HepG2 (cell line): ENCODE results near the gene PPIL6. TPM values are rescaled to one million over a fixed set of nuclear protein-coding genes. Genes with fewer than 3 reads are reported as not detected.
A peak's percentile ranks its signal among the peaks of the same experiment; 100 is the strongest.

Experiments used
- CCDC6 ChIP-seq: sonication (generic); formaldehyde crosslinking; IDR thresholded peaks from 2 replicates; pipeline ENCODE4 v1.8.1; 2022; ENCODE audit warnings: mild to moderate bottlenecking, missing genetic modification reagents, moderate library complexity
- ISL2 ChIP-seq: sonication (generic); formaldehyde crosslinking; IDR thresholded peaks from 2 replicates; pipeline ENCODE4 v1.5.0; 2020; ENCODE audit warnings: missing genetic modification reagents
- JUN ChIP-seq: sonication (generic); formaldehyde crosslinking; IDR thresholded peaks from 2 replicates; pipeline ENCODE4 v1.4.0; 2020; ENCODE audit warnings: mild to moderate bottlenecking, missing genetic modification reagents
- KAT8 ChIP-seq: IDR thresholded peaks from 2 replicates; pipeline ENCODE4 v1.6.1; 2016; ENCODE audit warnings: missing genetic modification reagents, missing compliant biosample characterization
- NFE2L1 ChIP-seq: sonication (generic); formaldehyde crosslinking; IDR thresholded peaks from 2 replicates; pipeline ENCODE4 v1.4.0; 2020; ENCODE audit warnings: missing genetic modification reagents, mild to moderate bottlenecking, borderline replicate concordance
- POLR2A ChIP-seq, 2 experiments: IDR thresholded peaks; 2 replicates each; pipeline ENCODE4 v1.6.1; 2011; ENCODE audit warnings: low read depth in 2 of 2, low read length in 2 of 2, mild to moderate bottlenecking in 1 of 2, moderate library complexity in 1 of 2; ENCODE audit not compliant: insufficient read depth in 1 of 2
- RBM39 ChIP-seq: fragments of 200-400 bp; formaldehyde crosslinking; IDR thresholded peaks from one replicate; pipeline ENCODE4 v1.6.1; 2018; ENCODE audit warnings: antibody characterized with exemption, mild to moderate bottlenecking, low read depth, low read length; ENCODE audit not compliant: poor library complexity, severe bottlenecking
- SAP130 ChIP-seq: IDR thresholded peaks from 2 replicates; pipeline ENCODE4 v1.6.1; 2016; ENCODE audit warnings: low read depth
- SP1 ChIP-seq, 2 experiments: fragments of 450-650 bp in 1 of 2; sonication (generic) in 1 of 2; formaldehyde crosslinking in 1 of 2; IDR thresholded peaks; 2 replicates each; pipeline versions ENCODE4 v1.4.0 to v1.6.1; 2016 to 2020; ENCODE audit warnings: missing genetic modification reagents in 1 of 2
- SPEN ChIP-seq: sonication (generic); formaldehyde crosslinking; IDR thresholded peaks from 2 replicates; pipeline ENCODE4 v1.5.1; 2020; ENCODE audit warnings: low read depth, mild to moderate bottlenecking, missing genetic modification reagents
- ZFX ChIP-seq: sonication (generic); formaldehyde crosslinking; IDR thresholded peaks from 2 replicates; pipeline ENCODE4 v1.4.0; 2020; ENCODE audit warnings: mild to moderate bottlenecking, low read depth, missing genetic modification reagents, moderate library complexity
- ZNF367 ChIP-seq: sonication (generic); formaldehyde crosslinking; IDR thresholded peaks from 2 replicates; pipeline ENCODE4 v1.4.0; 2020; ENCODE audit warnings: missing genetic modification reagents, borderline replicate concordance
- ZNF652 ChIP-seq: IDR thresholded peaks from 2 replicates; pipeline ENCODE4 v1.6.1; 2016; ENCODE audit warnings: low read depth, borderline replicate concordance
- ZNF772 ChIP-seq: sonication (generic); formaldehyde crosslinking; IDR thresholded peaks from 2 replicates; pipeline ENCODE4 v1.5.0; 2020; ENCODE audit warnings: mild to moderate bottlenecking, missing genetic modification reagents
- ZSCAN31 ChIP-seq: sonication (generic); formaldehyde crosslinking; IDR thresholded peaks from 2 replicates; pipeline ENCODE4 v1.5.0; 2020; ENCODE audit warnings: low read depth, mild to moderate bottlenecking, missing genetic modification reagents
- polyA plus RNA-seq, 8 experiments: library from polyadenylated mRNA; depleted of rRNA in 3 of 8; stranded (reverse) in 7 of 8; unstranded in 1 of 8; fragments of >200 nt; fragmentation: Illumina TruSeq in 4 of 8; extraction: Trizol in 4 of 8; gene quantifications; 2 replicates each; pipeline versions ENCODE4 v1.2.1 to v1.2.3, GENCODE V29; 2011 to 2016; ENCODE audit warnings: low read depth in 4 of 8, missing spikeins in 1 of 8, mixed read lengths in 1 of 8; ENCODE audit not compliant: insufficient read depth in 1 of 8
- total RNA-seq, 5 experiments: library from RNA; depleted of rRNA; stranded (reverse); fragments of >200 nt; fragmentation: Illumina TruSeq; extraction: Trizol; gene quantifications; 2 replicates each; pipeline ENCODE4 v1.2.3, GENCODE V29; 2016; ENCODE audit warnings: low read depth in 1 of 5
- TF ChIP-seq, protein P1 (sequence below), 2 experiments: sonication (generic) in 1 of 2; formaldehyde crosslinking in 1 of 2; IDR thresholded peaks; 2 replicates each; pipeline versions ENCODE4 v1.5.1 to v1.6.1; 2011 to 2020; ENCODE audit warnings: borderline replicate concordance in 1 of 2, low read depth in 1 of 2, low read length in 1 of 2, mild to moderate bottlenecking in 1 of 2, missing genetic modification reagents in 1 of 2, moderate library complexity in 1 of 2
- TF ChIP-seq, protein P2 (sequence below): sonication (generic); formaldehyde crosslinking; conservative IDR thresholded peaks from 2 replicates; pipeline ENCODE4 v1.8.1; 2023; ENCODE audit warnings: missing genetic modification reagents
- TF ChIP-seq, protein P3 (sequence below): sonication (generic); formaldehyde crosslinking; IDR thresholded peaks from 2 replicates; pipeline ENCODE4 v1.5.1; 2020; ENCODE audit warnings: mild to moderate bottlenecking, missing genetic modification reagents, moderate library complexity
- TF ChIP-seq, protein P4 (sequence below): sonication (generic); formaldehyde crosslinking; IDR thresholded peaks from 2 replicates; pipeline ENCODE4 v1.5.0; 2020; ENCODE audit warnings: missing genetic modification reagents
- TF ChIP-seq, protein P5 (sequence below): sonication (generic); formaldehyde crosslinking; IDR thresholded peaks from 2 replicates; pipeline ENCODE4 v1.8.0; 2023; ENCODE audit warnings: mild to moderate bottlenecking, missing genetic modification reagents

PPIL6 gene
- total and polyA plus RNA-seq, 2 of the 13 experiments (the other 11 are each of a cell fraction or from before 2014, with no cell fraction given): 0.22 to 0.46 TPM

DNA sequence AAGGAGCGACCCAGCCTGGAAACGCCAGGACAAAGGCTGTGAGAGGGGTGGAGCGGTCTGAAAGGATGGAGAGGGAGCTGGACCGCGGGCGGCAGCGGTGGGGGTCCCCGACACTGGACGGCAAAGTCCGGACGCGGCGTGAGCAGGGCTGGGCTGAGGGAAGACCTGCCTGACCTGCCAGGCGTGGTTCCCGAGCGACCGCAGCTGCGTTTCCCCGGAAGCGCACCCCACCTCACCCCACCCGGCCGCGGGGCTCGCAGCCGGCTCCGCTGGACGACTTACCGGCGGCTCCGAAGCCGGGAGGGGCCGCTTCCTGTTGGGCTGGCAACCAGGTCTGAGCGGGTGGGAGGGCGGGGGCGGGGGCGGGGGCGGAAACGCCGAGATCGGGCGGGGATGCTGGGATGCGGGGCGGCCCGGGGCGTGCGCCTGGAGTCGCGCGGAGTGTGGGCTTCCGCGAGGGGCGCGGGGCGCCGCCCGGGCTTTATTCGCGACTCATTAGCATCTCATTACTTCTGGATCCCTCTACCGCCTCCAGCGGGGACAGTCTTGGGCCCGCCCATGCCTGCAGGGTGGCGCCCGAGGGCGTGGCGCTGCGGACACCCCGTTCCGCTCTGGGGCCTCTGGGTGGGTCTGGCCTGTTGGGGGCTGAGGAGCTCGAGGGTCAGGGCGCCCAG, 15.1 kb upstream of the PPIL6 start, which contains the start of gene MICAL1 (continued):
- TF ChIP-seq, protein P1, sequence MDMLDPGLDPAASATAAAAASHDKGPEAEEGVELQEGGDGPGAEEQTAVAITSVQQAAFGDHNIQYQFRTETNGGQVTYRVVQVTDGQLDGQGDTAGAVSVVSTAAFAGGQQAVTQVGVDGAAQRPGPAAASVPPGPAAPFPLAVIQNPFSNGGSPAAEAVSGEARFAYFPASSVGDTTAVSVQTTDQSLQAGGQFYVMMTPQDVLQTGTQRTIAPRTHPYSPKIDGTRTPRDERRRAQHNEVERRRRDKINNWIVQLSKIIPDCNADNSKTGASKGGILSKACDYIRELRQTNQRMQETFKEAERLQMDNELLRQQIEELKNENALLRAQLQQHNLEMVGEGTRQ (IDR thresholded peaks at IDR 0.05; ENCODE audit: low read depth, low read length): no peak
- TF ChIP-seq, protein P1 (CRISPR knock-in tag; IDR thresholded peaks at IDR 0.05; ENCODE audit: borderline replicate concordance): no peak
- TF ChIP-seq ISL2 (CRISPR knock-in tag) (0 out of 2 replicates have a peak, but pooled peaks have one; percentile 6), ZNF367 (CRISPR knock-in tag) (no peak), ZSCAN31 (CRISPR knock-in tag) (0 out of 2 replicates have a peak, but pooled peaks have one; percentile 14), NFE2L1 (CRISPR knock-in tag) (no peak), JUN (no peak), CCDC6 (0 out of 2 replicates have a peak, but pooled peaks have one; percentile 7), SPEN (CRISPR knock-in tag) (peak; percentile 31; the same call in 1 of the 2 replicates), ZFX (CRISPR knock-in tag) (peak; percentile 50; the same call in 1 of the 2 replicates), SP1 (IDR thresholded peaks at IDR 0.05) (no peak), SP1 (CRISPR knock-in tag; IDR thresholded peaks at IDR 0.05) (peak; percentile 39; the same call in 1 of the 2 replicates), ZNF652 (CRISPR knock-in tag) (no peak), RBM39 (peak; percentile 8), SAP130 (CRISPR knock-in tag) (peak; percentile 54; the same call in 1 of the 2 replicates), ZNF772 (CRISPR knock-in tag) (peak; percentile 19; the same call in 1 of the 2 replicates), KAT8 (CRISPR knock-in tag) (0 out of 2 replicates have a peak, but pooled peaks have one; percentile 25), POLR2A (IDR thresholded peaks at IDR 0.05; ENCODE audit: insufficient read depth in 1 of 2, low read depth in 2 of 2, low read length in 2 of 2) (peak; percentile 14 to 35; a peak in 2 of 4 replicates)
- TF ChIP-seq, protein P2, sequence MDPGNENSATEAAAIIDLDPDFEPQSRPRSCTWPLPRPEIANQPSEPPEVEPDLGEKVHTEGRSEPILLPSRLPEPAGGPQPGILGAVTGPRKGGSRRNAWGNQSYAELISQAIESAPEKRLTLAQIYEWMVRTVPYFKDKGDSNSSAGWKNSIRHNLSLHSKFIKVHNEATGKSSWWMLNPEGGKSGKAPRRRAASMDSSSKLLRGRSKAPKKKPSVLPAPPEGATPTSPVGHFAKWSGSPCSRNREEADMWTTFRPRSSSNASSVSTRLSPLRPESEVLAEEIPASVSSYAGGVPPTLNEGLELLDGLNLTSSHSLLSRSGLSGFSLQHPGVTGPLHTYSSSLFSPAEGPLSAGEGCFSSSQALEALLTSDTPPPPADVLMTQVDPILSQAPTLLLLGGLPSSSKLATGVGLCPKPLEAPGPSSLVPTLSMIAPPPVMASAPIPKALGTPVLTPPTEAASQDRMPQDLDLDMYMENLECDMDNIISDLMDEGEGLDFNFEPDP (CRISPR knock-in tag): 0 out of 2 replicates have a peak, but pooled peaks have one; percentile 37
- TF ChIP-seq, protein P3, sequence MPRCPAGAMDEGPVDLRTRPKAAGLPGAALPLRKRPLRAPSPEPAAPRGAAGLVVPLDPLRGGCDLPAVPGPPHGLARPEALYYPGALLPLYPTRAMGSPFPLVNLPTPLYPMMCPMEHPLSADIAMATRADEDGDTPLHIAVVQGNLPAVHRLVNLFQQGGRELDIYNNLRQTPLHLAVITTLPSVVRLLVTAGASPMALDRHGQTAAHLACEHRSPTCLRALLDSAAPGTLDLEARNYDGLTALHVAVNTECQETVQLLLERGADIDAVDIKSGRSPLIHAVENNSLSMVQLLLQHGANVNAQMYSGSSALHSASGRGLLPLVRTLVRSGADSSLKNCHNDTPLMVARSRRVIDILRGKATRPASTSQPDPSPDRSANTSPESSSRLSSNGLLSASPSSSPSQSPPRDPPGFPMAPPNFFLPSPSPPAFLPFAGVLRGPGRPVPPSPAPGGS: peak; percentile 2; the same call in 1 of the 2 replicates
- TF ChIP-seq, protein P4, sequence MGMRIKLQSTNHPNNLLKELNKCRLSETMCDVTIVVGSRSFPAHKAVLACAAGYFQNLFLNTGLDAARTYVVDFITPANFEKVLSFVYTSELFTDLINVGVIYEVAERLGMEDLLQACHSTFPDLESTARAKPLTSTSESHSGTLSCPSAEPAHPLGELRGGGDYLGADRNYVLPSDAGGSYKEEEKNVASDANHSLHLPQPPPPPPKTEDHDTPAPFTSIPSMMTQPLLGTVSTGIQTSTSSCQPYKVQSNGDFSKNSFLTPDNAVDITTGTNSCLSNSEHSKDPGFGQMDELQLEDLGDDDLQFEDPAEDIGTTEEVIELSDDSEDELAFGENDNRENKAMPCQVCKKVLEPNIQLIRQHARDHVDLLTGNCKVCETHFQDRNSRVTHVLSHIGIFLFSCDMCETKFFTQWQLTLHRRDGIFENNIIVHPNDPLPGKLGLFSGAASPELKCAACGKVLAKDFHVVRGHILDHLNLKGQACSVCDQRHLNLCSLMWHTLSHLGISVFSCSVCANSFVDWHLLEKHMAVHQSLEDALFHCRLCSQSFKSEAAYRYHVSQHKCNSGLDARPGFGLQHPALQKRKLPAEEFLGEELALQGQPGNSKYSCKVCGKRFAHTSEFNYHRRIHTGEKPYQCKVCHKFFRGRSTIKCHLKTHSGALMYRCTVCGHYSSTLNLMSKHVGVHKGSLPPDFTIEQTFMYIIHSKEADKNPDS: 0 out of 2 replicates have a peak, but pooled peaks have one; percentile 67
- TF ChIP-seq, protein P5, sequence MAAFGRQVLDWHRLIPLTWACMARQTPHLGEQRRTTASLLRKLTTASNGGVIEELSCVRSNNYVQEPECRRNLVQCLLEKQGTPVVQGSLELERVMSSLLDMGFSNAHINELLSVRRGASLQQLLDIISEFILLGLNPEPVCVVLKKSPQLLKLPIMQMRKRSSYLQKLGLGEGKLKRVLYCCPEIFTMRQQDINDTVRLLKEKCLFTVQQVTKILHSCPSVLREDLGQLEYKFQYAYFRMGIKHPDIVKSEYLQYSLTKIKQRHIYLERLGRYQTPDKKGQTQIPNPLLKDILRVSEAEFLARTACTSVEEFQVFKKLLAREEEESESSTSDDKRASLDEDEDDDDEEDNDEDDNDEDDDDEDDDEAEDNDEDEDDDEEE: 0 out of 2 replicates have a peak, but pooled peaks have one; percentile 24
